Endothelial cell of hepatic sinusoid (primary cell): ENCODE data around the gene LGI4.
"Not testable (repeated sequence)": the region's sequence is repeated elsewhere in the genome, so short reads cannot be mapped to it uniquely, and the experiment has no call there.

ENCODE experiments used
- in situ Hi-C: cut with HindIII; loops from 2 replicates; pipeline ENCODE4 v1.10.0; 2017; ENCODE audit warnings: low sequenced_read_pairs

LGI4 gene

DNA sequence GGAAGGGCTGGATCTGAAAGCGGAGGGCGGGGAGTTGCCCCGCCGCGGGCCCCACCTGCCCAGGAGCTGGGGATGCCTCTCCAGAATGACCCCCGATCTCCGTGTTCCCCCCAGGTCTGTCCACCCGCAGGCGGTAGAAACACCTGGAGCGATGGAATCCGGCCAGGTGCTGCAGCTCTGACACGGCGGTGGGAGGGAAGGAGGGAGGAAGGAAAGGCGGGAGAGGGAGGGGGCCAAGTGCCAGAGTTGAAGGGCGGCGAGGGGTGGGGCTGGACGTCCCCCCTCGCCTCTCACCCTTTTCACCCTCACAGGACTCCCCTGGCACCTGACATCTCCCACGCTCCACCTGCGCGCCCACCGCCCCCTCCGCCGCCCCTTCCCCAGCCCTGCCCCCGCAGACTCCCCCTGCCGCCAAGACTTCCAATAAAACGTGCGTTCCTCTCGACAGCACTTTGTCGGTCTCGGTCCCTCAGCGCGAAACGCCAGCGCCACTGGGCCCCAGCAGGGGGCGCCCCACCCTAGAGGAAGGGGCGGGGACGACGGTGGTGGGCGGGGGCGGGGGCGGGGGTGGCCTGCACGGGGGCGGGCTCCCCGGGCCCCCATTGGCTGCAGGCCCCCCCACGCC is 7.9 kb upstream of the LGI4 start:
- in situ Hi-C loops = no loop called here

DNA sequence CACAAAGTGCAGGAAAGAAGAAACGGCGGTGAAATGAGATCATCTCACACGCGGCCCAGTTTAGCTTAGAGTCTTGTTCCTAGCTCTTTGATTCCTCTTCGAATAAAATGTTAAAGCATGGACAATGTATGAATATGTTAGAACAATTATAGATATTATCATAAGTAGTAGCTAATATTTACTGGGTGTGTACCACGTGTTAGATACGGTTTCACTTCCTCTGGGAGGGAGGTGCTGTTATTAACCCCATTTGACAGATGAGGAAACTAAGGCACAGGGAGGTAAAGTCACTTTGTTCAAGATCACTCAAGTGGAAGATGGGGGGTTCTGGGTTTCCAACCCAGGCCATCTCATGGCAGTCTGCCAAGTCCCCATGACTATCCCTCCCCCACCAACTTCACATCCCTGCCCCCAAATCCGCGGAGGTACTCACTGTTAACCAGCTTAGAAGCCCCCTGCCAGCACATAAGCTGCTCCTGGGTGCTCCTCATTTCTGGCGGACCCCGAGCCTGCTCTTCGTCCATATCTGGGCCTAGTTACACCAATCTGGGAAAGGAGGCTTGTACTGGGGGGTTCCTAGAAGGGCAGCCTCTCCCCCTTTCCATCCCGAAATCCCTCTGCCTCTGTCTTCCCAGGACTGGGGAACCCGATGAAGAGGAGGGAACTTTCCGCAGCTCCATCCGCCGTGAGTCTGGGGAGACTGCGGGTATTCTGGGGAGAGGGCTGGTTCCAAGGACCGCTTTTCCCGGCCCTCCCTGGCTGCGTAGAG is 7.2 kb upstream of the LGI4 start:
- in situ Hi-C loops = no loop called here

DNA sequence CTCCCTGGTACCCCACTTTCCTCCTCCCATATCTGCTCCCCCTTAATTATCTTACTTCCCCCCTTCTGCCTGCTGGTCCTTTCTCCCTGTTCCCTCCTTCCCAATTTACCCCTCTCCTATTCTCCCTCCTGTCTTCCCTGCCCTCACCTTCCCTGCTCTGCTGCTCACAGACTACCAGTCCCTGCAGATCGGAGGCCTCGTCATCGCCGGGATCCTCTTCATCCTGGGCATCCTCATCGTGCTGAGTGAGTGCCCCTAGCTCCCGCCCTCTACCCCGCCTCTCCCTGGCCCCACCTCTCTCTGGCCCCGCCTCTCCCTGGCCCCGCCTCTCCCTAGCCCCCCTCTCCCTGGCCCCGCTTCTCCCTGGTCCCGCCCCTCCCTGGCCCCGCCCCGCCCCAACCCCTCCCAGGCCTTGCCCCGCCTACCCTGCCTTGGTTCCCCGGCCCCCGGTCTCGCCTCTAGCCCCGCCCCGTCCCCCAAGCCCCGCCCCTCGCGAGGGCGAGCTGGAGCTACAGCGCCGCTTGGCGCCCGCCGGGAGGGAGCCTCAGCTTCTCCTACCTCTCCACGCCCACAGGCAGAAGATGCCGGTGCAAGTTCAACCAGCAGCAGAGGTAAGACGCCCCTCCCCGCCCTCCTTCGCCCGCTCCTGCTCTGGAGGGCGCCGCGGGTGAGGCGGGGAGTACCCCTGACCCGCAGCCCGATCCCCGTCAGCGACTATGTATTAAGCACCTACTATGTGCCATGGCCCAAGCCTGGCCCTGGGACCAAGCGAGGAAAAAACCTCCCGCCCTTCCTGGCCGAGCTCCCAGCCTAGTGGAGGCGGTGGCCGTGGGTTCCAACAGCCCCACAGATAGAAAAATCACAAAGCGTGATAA is 6.3 kb upstream of the LGI4 start:
- in situ Hi-C loops = no loop called here

DNA sequence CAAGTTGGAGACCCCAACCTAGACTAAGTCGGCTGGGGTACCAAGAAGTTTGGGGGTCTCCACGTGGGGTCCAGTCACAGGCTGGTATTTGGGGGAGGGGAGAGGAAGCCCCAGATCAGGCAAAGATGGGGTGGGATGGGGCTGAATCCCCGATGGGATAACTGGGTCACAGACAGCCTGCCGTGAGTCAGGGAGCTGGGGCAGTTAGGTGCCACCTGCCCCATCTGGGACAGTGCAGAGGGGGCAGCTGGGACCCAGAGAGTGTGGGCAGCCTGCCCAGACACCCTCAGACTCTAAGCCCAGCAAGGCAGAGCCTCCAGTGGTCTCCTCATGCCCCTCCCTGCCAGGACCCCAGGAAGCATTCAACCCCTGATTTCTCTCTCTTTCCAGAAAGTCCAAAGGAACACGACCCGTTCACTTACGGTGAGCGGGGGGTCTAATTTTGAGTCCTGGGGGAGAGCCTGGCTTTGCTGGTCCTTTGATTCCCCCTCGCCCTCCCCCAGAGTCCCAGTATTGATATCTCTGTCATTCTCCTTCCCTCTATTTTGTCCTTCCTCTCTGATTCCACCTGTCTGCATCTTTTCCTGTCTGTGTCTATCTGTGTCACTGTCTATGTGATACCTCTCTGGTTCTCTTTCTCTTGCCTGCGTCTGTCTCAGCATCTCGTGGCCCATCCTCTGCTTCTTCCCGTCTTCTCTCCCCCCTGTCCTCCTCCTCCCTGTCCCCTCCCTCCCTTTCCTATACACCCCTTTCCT is 5.5 kb upstream of the LGI4 start:
- in situ Hi-C loops = no loop called here

- in situ Hi-C loops = no loop called here
Observed at GRCh38 chr19:35138305-35138892, 3.5 kb upstream of the LGI4 start, which contains the start of gene FXYD1. TSS of gene FXYD1 (plus strand) at chr19:35138824. CDS start at chr19:35140080, 1,256 bp downstream.

DNA sequence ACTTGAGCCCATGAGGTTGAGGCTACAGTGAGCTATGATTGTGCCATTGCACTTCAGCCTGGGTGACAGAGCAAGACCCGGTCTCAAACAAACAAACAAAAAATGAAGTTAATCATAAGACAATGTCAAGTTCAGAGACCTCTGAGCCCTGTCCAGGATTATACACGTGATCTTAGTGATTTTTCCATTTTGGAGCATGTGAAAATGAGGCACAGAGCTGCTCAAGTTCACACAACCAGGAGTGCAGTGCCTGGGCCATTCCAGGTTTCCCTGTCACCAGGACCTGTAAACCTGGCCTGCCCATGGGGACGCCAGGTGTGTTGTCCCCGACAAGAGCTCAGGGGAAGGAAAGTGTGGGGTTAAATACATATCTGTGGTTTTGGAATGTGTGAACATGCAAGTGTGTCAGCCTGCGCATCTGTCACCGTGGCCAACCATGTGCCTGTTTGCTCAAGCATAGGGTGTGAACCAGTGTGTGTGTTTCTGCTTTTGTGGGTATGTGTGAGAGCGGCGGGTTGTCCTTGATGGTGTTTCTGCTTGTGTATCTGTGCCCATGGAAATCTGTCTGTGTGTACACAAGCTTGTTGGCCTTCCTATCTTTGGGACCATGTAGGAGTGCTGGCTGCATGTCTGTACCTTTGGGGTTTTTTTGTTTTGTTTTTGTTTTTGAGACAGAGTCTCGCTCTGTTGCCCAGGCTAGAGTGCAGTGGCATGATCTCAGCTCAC is 2.3 kb upstream of the LGI4 start:
- in situ Hi-C loops = no loop called here

DNA sequence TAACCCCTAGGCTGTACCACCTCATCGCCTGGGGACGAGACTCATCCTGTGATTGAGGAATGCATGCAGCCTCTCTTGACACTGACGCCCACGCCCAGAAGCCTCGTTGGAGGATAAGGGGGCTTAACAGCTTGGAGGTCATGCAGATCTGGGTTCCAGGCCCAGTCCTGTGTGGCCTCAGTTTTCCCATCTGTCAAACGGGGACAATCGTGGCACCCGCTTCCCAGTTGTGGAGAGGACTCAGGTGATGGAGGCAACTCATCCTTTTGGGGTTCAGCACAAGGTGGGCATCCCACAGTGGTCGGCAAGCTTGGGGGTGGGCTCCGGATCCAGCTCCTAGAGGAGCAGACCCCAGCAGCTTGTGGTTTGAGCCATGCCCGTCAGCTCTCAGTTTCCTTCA is 1.4 kb upstream of the LGI4 start:
- in situ Hi-C loops = no loop called here

GRCh38 chr19:35135389-35135909 is 590 bp upstream of the LGI4 start:
- in situ Hi-C loops = no loop called here

- in situ Hi-C loops = no loop called here
Observed at GRCh38 chr19:35133826-35134225, 1.0 kb downstream of the LGI4 start.

DNA sequence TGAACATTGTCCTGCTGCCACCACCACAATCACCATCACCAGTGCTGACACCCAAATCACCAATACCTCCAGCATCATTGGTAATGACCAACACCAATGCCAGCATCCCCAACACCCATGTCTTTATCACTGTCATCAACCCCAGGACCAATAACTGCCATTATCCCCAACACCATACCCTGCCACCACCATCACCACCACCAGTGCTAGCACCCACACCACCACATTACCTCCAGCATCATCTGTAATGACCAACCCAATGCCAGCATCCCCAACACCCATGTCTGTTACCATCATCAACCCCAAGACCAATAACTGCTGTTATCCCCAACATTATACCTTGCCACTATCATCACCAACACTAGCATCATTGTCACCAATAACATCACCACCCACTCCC is 2.6 kb downstream of the LGI4 start:
- in situ Hi-C loops = no loop called here

DNA sequence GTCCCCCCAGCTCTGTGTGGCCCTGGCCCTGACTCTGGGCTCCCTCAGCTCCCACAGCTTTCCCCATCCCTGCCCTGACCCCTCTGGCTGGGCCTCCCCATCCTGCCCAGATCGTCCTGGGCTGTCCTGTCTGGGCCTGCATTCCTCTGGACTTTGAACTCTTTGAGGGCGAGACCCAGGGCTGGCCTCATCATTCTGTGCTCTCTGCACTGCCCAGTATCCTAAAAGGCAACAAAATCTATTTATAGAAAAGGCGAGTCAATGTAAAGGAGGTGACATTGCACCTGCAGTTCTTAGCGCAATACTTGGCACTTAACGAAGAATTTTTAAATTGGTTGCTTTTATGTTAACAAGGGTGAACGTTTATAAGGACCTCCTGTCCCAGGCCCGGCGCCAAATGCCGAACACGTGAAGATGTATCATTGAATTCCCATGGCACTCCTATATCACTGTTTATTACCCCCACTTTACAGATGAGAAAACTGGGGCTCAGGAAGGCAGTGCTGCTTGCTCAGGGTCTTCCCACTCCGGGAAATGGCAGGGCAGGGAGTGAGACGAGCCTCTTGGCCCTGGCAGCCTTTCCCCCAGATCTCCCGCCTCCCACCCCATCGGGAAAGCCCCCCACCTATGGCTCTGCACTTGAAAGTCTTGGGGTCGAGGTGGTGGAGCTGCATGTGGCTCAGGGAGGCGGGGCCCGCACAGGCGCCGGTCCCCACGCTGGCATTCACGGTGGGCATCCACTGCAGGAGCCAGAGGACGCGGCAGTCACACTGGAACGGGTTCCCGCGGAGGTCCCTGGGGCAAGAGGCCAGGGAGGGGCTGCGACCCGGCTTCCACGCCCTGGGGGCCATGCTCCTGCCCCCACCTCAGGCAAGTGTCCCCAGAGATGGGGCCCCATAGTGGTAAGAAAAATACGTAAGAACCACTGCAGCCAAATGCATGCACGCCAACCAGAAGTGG is 3.8 kb downstream of the LGI4 start:
- in situ Hi-C loops = no loop called here

GRCh38 chr19:35129724-35130274 is 5.1 kb downstream of the LGI4 start:
- in situ Hi-C loops = not testable (repeated sequence)

DNA sequence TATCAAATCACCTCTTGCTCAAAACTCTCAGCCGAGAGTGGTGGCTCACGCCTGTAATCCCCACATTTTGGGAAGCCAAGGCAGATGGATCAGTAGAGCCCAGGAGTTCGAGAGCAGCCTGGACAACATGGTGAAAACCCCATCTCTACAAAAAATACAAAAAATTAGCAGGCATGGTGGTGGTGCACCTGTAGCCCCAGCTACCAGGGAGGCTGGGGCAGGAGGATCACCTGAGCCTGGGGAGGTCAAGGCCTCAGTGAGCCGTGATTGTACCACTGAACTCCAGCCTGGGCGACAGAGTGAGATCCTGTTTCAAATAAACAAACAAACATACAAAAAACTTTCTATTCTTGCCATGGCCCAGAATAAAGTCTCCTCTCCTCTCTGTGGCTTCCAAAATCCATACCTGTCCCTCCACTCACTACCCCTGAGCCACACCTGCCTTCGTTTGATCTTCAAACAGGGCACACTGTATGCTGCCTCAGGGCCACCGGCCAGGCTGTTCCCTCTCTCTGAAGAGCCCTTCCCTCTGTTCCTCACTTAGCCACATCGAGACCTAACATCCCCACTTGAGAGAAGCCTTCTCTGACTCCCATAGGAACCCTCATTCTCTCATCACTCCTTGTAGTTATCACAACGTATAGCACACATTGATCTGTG is 6.3 kb downstream of the LGI4 start:
- in situ Hi-C loops = no loop called here

- in situ Hi-C loops = no loop called here
Observed at GRCh38 chr19:35127871-35128270, 7.0 kb downstream of the LGI4 start.

- in situ Hi-C loops = no loop called here
Observed at GRCh38 chr19:35126624-35126959, 8.3 kb downstream of the LGI4 start.

DNA sequence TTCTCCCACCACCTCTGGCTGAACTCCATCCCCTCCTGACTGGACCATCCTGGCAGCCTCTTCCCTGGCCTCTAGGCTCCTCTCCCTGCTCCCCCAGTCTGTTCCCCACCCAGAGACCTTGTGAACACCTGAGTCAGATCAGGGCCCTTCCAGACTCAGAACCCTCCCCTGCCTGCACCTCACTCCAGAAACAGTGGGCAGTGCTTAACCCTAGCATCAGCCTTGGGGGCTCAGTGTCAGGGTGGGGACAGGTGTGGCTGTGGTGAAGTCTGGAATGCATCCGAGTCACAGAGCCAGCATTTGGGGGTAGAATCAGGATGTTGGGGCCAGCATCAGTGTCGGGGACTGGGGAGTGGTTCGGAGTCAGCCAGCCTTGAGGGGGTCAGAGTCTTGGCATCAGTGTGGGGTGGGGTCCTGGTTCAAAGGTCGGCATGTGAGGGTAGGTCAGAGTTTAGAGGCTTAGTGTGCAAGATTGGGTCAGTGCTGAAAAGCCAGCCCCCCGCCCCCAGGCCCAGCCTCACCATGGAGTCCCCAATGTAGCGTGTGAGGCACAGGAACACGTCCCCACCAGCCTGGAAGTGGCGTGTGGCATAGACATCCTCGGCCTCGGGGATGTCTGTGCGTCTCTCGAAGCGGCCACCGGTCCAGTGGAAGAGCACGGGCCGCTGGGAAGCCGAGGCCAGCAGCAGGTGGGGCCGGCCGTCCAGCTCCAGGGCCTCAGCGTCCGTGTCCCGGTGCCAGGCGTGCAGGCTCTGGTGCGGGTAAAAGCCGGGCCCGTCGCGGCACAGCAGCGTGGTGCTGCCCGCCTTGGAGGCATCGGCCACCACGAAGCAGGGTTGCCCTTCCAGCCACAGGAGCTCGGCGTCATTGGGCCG is 8.9 kb downstream of the LGI4 start:
- in situ Hi-C loops = no loop called here

DNA sequence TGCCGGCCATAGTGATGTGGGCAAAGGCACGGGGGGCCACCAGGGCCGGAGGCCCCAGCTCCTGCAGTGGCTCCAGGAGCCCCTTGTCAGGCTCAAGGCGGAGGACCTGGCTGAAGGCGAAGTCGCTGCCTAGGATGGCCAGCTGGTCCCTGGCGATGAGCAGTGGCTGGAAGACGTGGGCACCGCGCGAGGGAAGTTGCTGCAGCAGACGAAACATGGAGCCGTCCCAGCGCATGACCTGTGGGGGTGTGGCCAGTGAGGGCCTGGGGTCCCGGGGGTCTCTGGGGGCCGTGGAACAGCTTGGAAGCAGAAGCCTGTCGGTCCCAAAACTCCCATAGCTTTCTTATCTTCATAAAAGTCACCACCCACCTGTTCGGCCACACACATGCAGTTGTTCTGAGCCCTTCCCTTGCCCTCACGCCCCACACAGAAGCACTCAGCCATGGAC is 9.6 kb downstream of the LGI4 start:
- in situ Hi-C loops = no loop called here
